ENCODE measurements around the gene APOL6.

The APOL6 gene

GRCh38 chr22:35711336-35711735, 63.1 kb downstream of the APOL6 start:
- DNase-seq (ENCODE audit: extremely low read depth in 1 of 2, low read depth in 1 of 2): no peak

- no peak for DNase-seq (ENCODE audit: extremely low read depth in 1 of 2, low read depth in 1 of 2)
Measured at GRCh38 chr22:35712672-35713071, 64.4 kb downstream of the APOL6 start.

GRCh38 chr22:35717572-35717971, 69.3 kb downstream of the APOL6 start, which contains the start of gene APOL5:
Gene APOL5 (plus strand): TSS chr22:35717872. CDS start chr22:35717872, 0 bp downstream.
- no peak for DNase-seq (ENCODE audit: extremely low read depth in 1 of 2, low read depth in 1 of 2)
